Fibroblast of pulmonary artery (primary cell): ENCODE measurements around the gene RNU5D-1.

Experiments used
- DNase-seq: peaks from one replicate; pipeline ENCODE4 v3.0.0-alpha.2; 2010; ENCODE audit warnings: low read depth
- H3K4me3 ChIP-seq: replicated peaks from 2 replicates; pipeline ENCODE4 v1.5.1; 2011; ENCODE audit warnings: low read depth, mild to moderate bottlenecking, control low read depth, low read length, moderate library complexity
- CTCF ChIP-seq: IDR thresholded peaks from 2 replicates; pipeline ENCODE4 v1.5.1; 2011; ENCODE audit warnings: mild to moderate bottlenecking, control low read depth, low read length, inconsistent platforms; ENCODE audit errors: missing control alignments

RNU5D-1 gene

GRCh38 chr1:44724955-44725698, 5.8 kb downstream of the RNU5D-1 start:
- no peak overlapping the region for H3K4me3 ChIP-seq
- no peak for DNase-seq
- no peak for TF ChIP-seq CTCF

GRCh38 chr1:44724296-44724954, 6.5 kb downstream of the RNU5D-1 start:
- no peak for TF ChIP-seq CTCF
- no peak for DNase-seq
- no peak overlapping the region for H3K4me3 ChIP-seq

GRCh38 chr1:44723496-44724295, 7.3 kb downstream of the RNU5D-1 start:
- DNase-seq = no peak
- TF ChIP-seq CTCF = no peak
- H3K4me3 ChIP-seq = no peak overlapping the region

GRCh38 chr1:44723064-44723463, 7.9 kb downstream of the RNU5D-1 start:
- H3K4me3 ChIP-seq = no peak overlapping the region
- no peak for TF ChIP-seq CTCF
- no peak for DNase-seq

GRCh38 chr1:44721485-44722361, 9.2 kb downstream of the RNU5D-1 start:
- peak; percentile 96 for DNase-seq
- no peak overlapping the region for H3K4me3 ChIP-seq
- no peak for TF ChIP-seq CTCF

GRCh38 chr1:44720281-44720680, 10.7 kb downstream of the RNU5D-1 start:
- TF ChIP-seq CTCF = no peak
- H3K4me3 ChIP-seq = no peak overlapping the region
- no peak for DNase-seq
